A549 (cell line): ENCODE results near the gene TMEM125.

Source experiments
- CTCF ChIP-seq: fragments of >200 bp; sonication (Bioruptor Twin); formaldehyde crosslinking; IDR thresholded peaks from 3 replicates; pipeline ENCODE4 v1.5.1; 2016
- FOSL2 ChIP-seq, 2 experiments: fragments of 450-650 bp in 1 of 2; fragments of >200 bp in 1 of 2; sonication (Bioruptor Twin) in 1 of 2; formaldehyde crosslinking; IDR thresholded peaks; 2 replicates each; pipeline versions ENCODE4 v1.5.0 to v1.6.1; 2016 to 2020; ENCODE audit warnings: mild to moderate bottlenecking in 1 of 2, moderate library complexity in 1 of 2
- JUN ChIP-seq, 2 experiments: fragments of >200 bp; sonication (Bioruptor Twin); formaldehyde crosslinking; IDR thresholded peaks; 2 replicates in 1 of 2; 3 replicates in 1 of 2; pipeline ENCODE4 v1.6.1; 2016 to 2017
- JUNB ChIP-seq: fragments of >200 bp; sonication (Bioruptor Twin); formaldehyde crosslinking; IDR thresholded peaks from 2 replicates; pipeline ENCODE4 v1.6.1; 2016
- POLR2A ChIP-seq: IDR thresholded peaks from 2 replicates; pipeline ENCODE4 v1.6.1; 2012; ENCODE audit warnings: mild to moderate bottlenecking, low read length
- RAD21 ChIP-seq, 2 experiments: fragments of >200 bp in 1 of 2; sonication (Bioruptor Twin) in 1 of 2; formaldehyde crosslinking in 1 of 2; IDR thresholded peaks in 1 of 2; conservative IDR thresholded peaks in 1 of 2; 2 replicates in 1 of 2; 3 replicates in 1 of 2; pipeline ENCODE4 v1.6.1; 2012 to 2018; ENCODE audit warnings: inconsistent platforms in 1 of 2

- TF ChIP-seq POLR2A (no peak), JUNB (no peak), CTCF (no peak), FOSL2 (IDR thresholded peaks at IDR 0.05) (no peak), FOSL2 (CRISPR knock-in tag; IDR thresholded peaks at IDR 0.05) (no peak), RAD21 (conservative IDR thresholded peaks at IDR 0.05 in 1 of 2, IDR thresholded peaks at IDR 0.05 in 1 of 2) (no peak), JUN (IDR thresholded peaks at IDR 0.05) (no peak)
Measured at GRCh38 chr1:43293896-43294760, 24.3 kb downstream of the TMEM125 start.
